K562 (cell line): ENCODE data around the gene EGFR. TPM values are rescaled to one million over a fixed set of nuclear protein-coding genes. Genes with fewer than 3 reads are reported as not detected.

Experiments used
- ATAC-seq: fragments of 200-7000 bp; cut with Tn5 transposase; 3 replicates; pipeline ENCODE4 v1.9.1; 2020; ENCODE audit warnings: moderate library complexity
- BruUV-seq: library from RNA; stranded (reverse); fragments of 400-500 nt; replicated peaks from 2 replicates; lab custom pipeline; 2021; lab: Mats Ljungman, UMichigan
- CTCF ChIA-PET: fragments of 300-600 bp; formaldehyde crosslinking; extraction: SDS; loops from one replicate; lab custom pipeline; 2021; ENCODE audit warnings: low intra/inter-chr PET ratio; lab: Yijun Ruan, JAX
- POLR2A ChIA-PET: fragments of 300-600, 350-650 bp; sonication (Branson Sonifier 250); formaldehyde crosslinking; extraction: SDS; loops from one replicate; lab custom pipeline; 2021; ENCODE audit warnings: antibody characterized with exemption, inconsistent platforms; lab: Yijun Ruan, JAX
- DNase-seq, 4 experiments: peaks; one replicate each; pipeline versions ENCODE4 v3.0.0 to v3.0.0-alpha.2; 2011 to 2018; ENCODE audit warnings: low spot score in 3 of 4, mixed read lengths in 3 of 4; ENCODE audit errors: extremely low read depth in 1 of 4
- FAIRE-seq: peaks from 2 replicates; lab custom pipeline; 2011; peaks lifted over from hg19 to GRCh38; lab: Jason Lieb, UNC
- H2AFZ ChIP-seq: 2 replicates; pipeline ENCODE4 v1.6.0; 2011; ENCODE audit warnings: low read depth, low read length, control low read depth, inconsistent platforms
- H3K27ac ChIP-seq: fragments of 200-600 bp; 3 replicates; pipeline ENCODE4 v1.8.0; 2011; ENCODE audit warnings: low read depth, mild to moderate bottlenecking, control low read depth, inconsistent platforms, low read length, moderate library complexity, mixed read lengths; ENCODE audit errors: extremely low read depth
- H3K27me3 ChIP-seq, 2 experiments: fragments of 300-600 bp in 1 of 2; 2 replicates in 1 of 2; 3 replicates in 1 of 2; pipeline versions ENCODE4 v1.6.0 to v1.8.0; 2011; ENCODE audit warnings: inconsistent platforms in 2 of 2, low read length in 2 of 2, mild to moderate bottlenecking in 1 of 2, mixed read lengths in 1 of 2, moderate library complexity in 1 of 2; ENCODE audit not compliant: control insufficient read depth in 2 of 2, insufficient read depth in 2 of 2
- H3K36me3 ChIP-seq: fragments of 300-600 bp; 3 replicates; pipeline ENCODE4 v1.8.0; 2011; ENCODE audit warnings: mild to moderate bottlenecking, low read length, inconsistent platforms; ENCODE audit not compliant: control insufficient read depth, insufficient read depth
- H3K4me1 ChIP-seq, 2 experiments: fragments of 200-600 bp in 1 of 2; replicated peaks in 1 of 2; 2 replicates in 1 of 2; 3 replicates in 1 of 2; pipeline versions ENCODE4 v1.5.1 to v1.8.0; 2011; ENCODE audit warnings: inconsistent platforms in 2 of 2, low read length in 2 of 2, mild to moderate bottlenecking in 1 of 2, mixed read lengths in 1 of 2, moderate library complexity in 1 of 2; ENCODE audit not compliant: control insufficient read depth in 2 of 2, insufficient read depth in 2 of 2
- H3K4me2 ChIP-seq: 2 replicates; pipeline ENCODE4 v1.6.1; 2011; ENCODE audit warnings: low read length, control low read depth, inconsistent platforms, mixed read lengths; ENCODE audit not compliant: insufficient read depth
- H3K4me3 ChIP-seq: fragments of 200-600 bp; sonication (generic), shearing (Covaris generic); 2 replicates; pipeline ENCODE4 v1.5.1; 2016; ENCODE audit warnings: control low read depth, inconsistent platforms
- H3K79me2 ChIP-seq: fragments of 200-600 bp; 3 replicates; pipeline ENCODE4 v1.8.0; 2011; ENCODE audit warnings: low read length, inconsistent platforms; ENCODE audit not compliant: control insufficient read depth, insufficient read depth
- H3K9ac ChIP-seq, 2 experiments: 2 replicates each; pipeline versions ENCODE4 v1.6.0 to v1.6.1; 2011; ENCODE audit warnings: low read depth in 2 of 2, low read length in 2 of 2, control low read depth in 1 of 2, inconsistent platforms in 1 of 2, mild to moderate bottlenecking in 1 of 2, mixed read lengths in 1 of 2; ENCODE audit not compliant: insufficient read depth in 1 of 2
- H3K9me1 ChIP-seq: one replicate; pipeline ENCODE4 v1.6.0; 2011; ENCODE audit warnings: inconsistent platforms, mild to moderate bottlenecking, low read length, moderate library complexity; ENCODE audit not compliant: control insufficient read depth, insufficient read depth
- H3K9me3 ChIP-seq: replicated peaks from 2 replicates; pipeline ENCODE4 v1.5.1; 2011; ENCODE audit warnings: low read depth, low read length, inconsistent platforms; ENCODE audit not compliant: control insufficient read depth, insufficient read depth
- H4K20me1 ChIP-seq: replicated peaks from 2 replicates; pipeline ENCODE4 v1.6.1; 2011; ENCODE audit warnings: low read length, inconsistent platforms, mixed read lengths; ENCODE audit not compliant: control insufficient read depth, insufficient read depth
- E2F5 ChIP-seq: sonication (generic); formaldehyde crosslinking; IDR thresholded peaks from 2 replicates; pipeline ENCODE4 v1.8.0; 2022; ENCODE audit warnings: mild to moderate bottlenecking, missing genetic modification reagents
- SMARCE1 ChIP-seq: fragments of 450-650 bp; IDR thresholded peaks from 2 replicates; pipeline ENCODE4 v1.7.1; 2016; ENCODE audit warnings: mild to moderate bottlenecking
- TCFL5 ChIP-seq: fragments of 250-450 bp; sonication (Bioruptor Pico); conservative IDR thresholded peaks from 2 replicates; pipeline ENCODE4 v1.6.1; 2021; ENCODE audit warnings: mild to moderate bottlenecking, moderate library complexity, matching md5 sums
- ZBTB17 ChIP-seq: fragments of 450-650 bp; formaldehyde crosslinking; IDR thresholded peaks from 2 replicates; pipeline ENCODE4 v1.4.0; 2020; ENCODE audit warnings: mild to moderate bottlenecking
- WGBS: fragments of 100-300 bp; shearing (Covaris generic); methylation state at CpG from one replicate; pipeline ENCODE4 v1.1.6; 2016; ENCODE audit warnings: low coverage, mixed read lengths; ENCODE audit not compliant: insufficient coverage; ENCODE audit errors: missing lambda C conversion rate; 5-methylcytosine and 5-hydroxymethylcytosine counted together
- in situ Hi-C: fragments of 300-500 bp; cut with MboI; formaldehyde crosslinking; loops from 4 replicates; pipeline ENCODE4 v1.15.0; 2018; ENCODE audit warnings: inconsistent platforms, mixed read lengths
- intact Hi-C: fragments of 100-400 bp; cut with micrococcal nuclease; formaldehyde crosslinking; loops from 2 replicates; pipeline ENCODE4 v1.14.2; 2022
- polyA plus RNA-seq, 8 experiments: library from polyadenylated mRNA; depleted of rRNA in 4 of 8; stranded (reverse) in 5 of 8; unstranded in 3 of 8; fragments of >200 nt; fragmentation: Nextera tagmentation in 2 of 8; fragmentation: Illumina TruSeq in 1 of 8; extraction: Ambion mirVana in 2 of 8; extraction: Trizol in 1 of 8; gene quantifications; 2 replicates each; pipeline versions ENCODE4 v1.2.1 to v1.2.3, GENCODE V29; 2011 to 2014; ENCODE audit warnings: inconsistent platforms in 1 of 8, missing spikeins in 1 of 8
- total RNA-seq, 7 experiments: library from RNA; depleted of rRNA in 6 of 7; stranded (reverse); fragments of >200 nt in 6 of 7; fragmentation: Illumina TruSeq in 2 of 7; extraction: Trizol in 2 of 7; gene quantifications; 2 replicates each; pipeline versions ENCODE4 v1.2.1 to v1.2.3, GENCODE V29; 2011 to 2021; ENCODE audit warnings: low replicate concordance in 1 of 7
- TF ChIP-seq, protein P1 (sequence below): fragments of 200-800 bp; sonication (Bioruptor generic); IDR thresholded peaks from 2 replicates; pipeline ENCODE4 v1.6.1; 2016; ENCODE audit warnings: missing genetic modification characterization, missing compliant biosample characterization
- TF ChIP-seq, protein P2 (sequence below): sonication (generic); formaldehyde crosslinking; IDR thresholded peaks from 2 replicates; pipeline ENCODE4 v1.8.1; 2022; ENCODE audit warnings: missing genetic modification reagents

Gene EGFR
- total and polyA plus RNA-seq, 9 of the 15 experiments (the other 6 are each of a cell fraction or from before 2014, with no cell fraction given): 0.13 TPM; not detected in 8

- Histone ChIP-seq H3K4me2 (no peak overlapping the region), H3K9me1 (no peaks in the 10 kb centered on the region), H3K27ac (no peak overlapping the region), H2AFZ (no peak overlapping the region), H3K79me2 (no peaks in the 10 kb centered on the region), H4K20me1 (no peaks in the 10 kb centered on the region)
- intact Hi-C loops: no loop called here
- in situ Hi-C loops: no loop called here
- TF ChIP-seq ZBTB17 (CRISPR knock-in tag) (no peak), E2F5 (CRISPR knock-in tag) (no peak), SMARCE1 (no peak), TCFL5 (no peak)
- TF ChIP-seq, protein P1, sequence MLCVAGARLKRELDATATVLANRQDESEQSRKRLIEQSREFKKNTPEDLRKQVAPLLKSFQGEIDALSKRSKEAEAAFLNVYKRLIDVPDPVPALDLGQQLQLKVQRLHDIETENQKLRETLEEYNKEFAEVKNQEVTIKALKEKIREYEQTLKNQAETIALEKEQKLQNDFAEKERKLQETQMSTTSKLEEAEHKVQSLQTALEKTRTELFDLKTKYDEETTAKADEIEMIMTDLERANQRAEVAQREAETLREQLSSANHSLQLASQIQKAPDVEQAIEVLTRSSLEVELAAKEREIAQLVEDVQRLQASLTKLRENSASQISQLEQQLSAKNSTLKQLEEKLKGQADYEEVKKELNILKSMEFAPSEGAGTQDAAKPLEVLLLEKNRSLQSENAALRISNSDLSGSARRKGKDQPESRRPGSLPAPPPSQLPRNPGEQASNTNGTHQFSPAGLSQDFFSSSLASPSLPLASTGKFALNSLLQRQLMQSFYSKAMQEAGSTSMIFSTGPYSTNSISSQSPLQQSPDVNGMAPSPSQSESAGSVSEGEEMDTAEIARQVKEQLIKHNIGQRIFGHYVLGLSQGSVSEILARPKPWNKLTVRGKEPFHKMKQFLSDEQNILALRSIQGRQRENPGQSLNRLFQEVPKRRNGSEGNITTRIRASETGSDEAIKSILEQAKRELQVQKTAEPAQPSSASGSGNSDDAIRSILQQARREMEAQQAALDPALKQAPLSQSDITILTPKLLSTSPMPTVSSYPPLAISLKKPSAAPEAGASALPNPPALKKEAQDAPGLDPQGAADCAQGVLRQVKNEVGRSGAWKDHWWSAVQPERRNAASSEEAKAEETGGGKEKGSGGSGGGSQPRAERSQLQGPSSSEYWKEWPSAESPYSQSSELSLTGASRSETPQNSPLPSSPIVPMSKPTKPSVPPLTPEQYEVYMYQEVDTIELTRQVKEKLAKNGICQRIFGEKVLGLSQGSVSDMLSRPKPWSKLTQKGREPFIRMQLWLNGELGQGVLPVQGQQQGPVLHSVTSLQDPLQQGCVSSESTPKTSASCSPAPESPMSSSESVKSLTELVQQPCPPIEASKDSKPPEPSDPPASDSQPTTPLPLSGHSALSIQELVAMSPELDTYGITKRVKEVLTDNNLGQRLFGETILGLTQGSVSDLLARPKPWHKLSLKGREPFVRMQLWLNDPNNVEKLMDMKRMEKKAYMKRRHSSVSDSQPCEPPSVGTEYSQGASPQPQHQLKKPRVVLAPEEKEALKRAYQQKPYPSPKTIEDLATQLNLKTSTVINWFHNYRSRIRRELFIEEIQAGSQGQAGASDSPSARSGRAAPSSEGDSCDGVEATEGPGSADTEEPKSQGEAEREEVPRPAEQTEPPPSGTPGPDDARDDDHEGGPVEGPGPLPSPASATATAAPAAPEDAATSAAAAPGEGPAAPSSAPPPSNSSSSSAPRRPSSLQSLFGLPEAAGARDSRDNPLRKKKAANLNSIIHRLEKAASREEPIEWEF (CRISPR knock-in tag): no peak
- TF ChIP-seq, protein P2, sequence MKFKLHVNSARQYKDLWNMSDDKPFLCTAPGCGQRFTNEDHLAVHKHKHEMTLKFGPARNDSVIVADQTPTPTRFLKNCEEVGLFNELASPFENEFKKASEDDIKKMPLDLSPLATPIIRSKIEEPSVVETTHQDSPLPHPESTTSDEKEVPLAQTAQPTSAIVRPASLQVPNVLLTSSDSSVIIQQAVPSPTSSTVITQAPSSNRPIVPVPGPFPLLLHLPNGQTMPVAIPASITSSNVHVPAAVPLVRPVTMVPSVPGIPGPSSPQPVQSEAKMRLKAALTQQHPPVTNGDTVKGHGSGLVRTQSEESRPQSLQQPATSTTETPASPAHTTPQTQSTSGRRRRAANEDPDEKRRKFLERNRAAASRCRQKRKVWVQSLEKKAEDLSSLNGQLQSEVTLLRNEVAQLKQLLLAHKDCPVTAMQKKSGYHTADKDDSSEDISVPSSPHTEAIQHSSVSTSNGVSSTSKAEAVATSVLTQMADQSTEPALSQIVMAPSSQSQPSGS: no peak
- TF ChIP-seq, all 486 proteins: peak for 0
- POLR2A ChIA-PET: interaction anchor here (1.2 kb wide), 1 partner anchor 11 kb away, joined by 3 read pairs; no protein-coding TSS in a partner anchor
- Histone ChIP-seq H3K9me3 (no peaks in the 10 kb centered on the region), H3K9ac (no peak overlapping the region), H3K4me3 (no peak overlapping the region), H3K36me3 (no peaks in the 10 kb centered on the region), H3K4me1 (peaks cover 0 to 4% of the 10 kb centered on the region in 2 experiments; a peak in 1 of 5 replicates), H3K27me3 (peaks cover 26 to 75% of the 10 kb centered on the region in 2 experiments; a peak in 4 of 5 replicates)
- ATAC-seq: no peak
- CTCF ChIA-PET: no interaction called here
- FAIRE-seq: no peak
- 1% methylated on average over 8 of the region's 8 CpGs for WGBS
- DNase-seq: no peak
- no TSS peak for BruUV-seq
Measured at GRCh38 chr7:55236476-55236875, 217.7 kb downstream of the EGFR start.
